Vagina (tissue), 2 donors: ENCODE results near the gene CACNA2D4. TPM values are rescaled to one million over a fixed set of nuclear protein-coding genes. Genes with fewer than 3 reads are reported as not detected.

Experiments
- DNase-seq, 2 donors: peaks; one replicate each; pipeline ENCODE4 v3.0.0-alpha.2; 2017; ENCODE audit errors: extremely low spot score in 2 of 2
- H3K27ac ChIP-seq: fragments of 200-600 bp; sonication (generic); one replicate; pipeline ENCODE4 v1.5.1; 2019
- H3K27me3 ChIP-seq: fragments of 200-600 bp; sonication (generic); one replicate; pipeline ENCODE4 v1.5.1; 2019
- H3K36me3 ChIP-seq, 2 donors: fragments of 200-600 bp; sonication (generic); one replicate each; pipeline ENCODE4 v1.5.1; 2017 to 2019
- H3K4me1 ChIP-seq: fragments of 200-600 bp; sonication (generic); one replicate; pipeline ENCODE4 v1.5.1; 2019
- H3K4me3 ChIP-seq, 2 donors: fragments of 200-600 bp; sonication (generic); 1 replicate in 1 of 2; 2 replicates in 1 of 2; pipeline ENCODE4 v1.5.1; 2016 to 2019
- H3K9me3 ChIP-seq: fragments of 200-600 bp; sonication (generic); one replicate; pipeline ENCODE4 v1.5.1; 2019
- CTCF ChIP-seq, 3 experiments: fragments of 450-650 bp in 2 of 3; fragments of 200-600 bp in 1 of 3; sonication (generic) in 1 of 3; IDR thresholded peaks; one replicate each; pipeline ENCODE4 v1.5.1; 2017 to 2019; ENCODE audit warnings: antibody characterized with exemption in 3 of 3, mild to moderate bottlenecking in 2 of 3, moderate library complexity in 2 of 3
- POLR2A ChIP-seq, 2 donors: fragments of 450-650 bp; IDR thresholded peaks; one replicate each; pipeline ENCODE4 v1.6.1; 2017; ENCODE audit warnings: antibody characterized with exemption in 2 of 2, mild to moderate bottlenecking in 2 of 2, moderate library complexity in 2 of 2
- POLR2AphosphoS5 ChIP-seq, 2 donors: sonication (generic); formaldehyde crosslinking; IDR thresholded peaks; one replicate each; pipeline ENCODE4 v1.9.0; 2017; ENCODE audit warnings: antibody characterized with exemption in 2 of 2, mild to moderate bottlenecking in 2 of 2, low read depth in 1 of 2; ENCODE audit not compliant: insufficient read depth in 1 of 2
- intact Hi-C: fragments of 100-400 bp; cut with DNase I; formaldehyde crosslinking; loops from one replicate; pipeline ENCODE4 v1.15.1; 2023
- total RNA-seq: library from RNA; depleted of rRNA; stranded (reverse); fragments of >200 nt; gene quantifications from one replicate; pipeline ENCODE4 v1.2.3, GENCODE V29; 2016

The CACNA2D4 gene
- total RNA-seq, 1 donor from 2014 or later = 2.2 TPM

- no peak overlapping the region for H3K4me3 ChIP-seq
- intact Hi-C loops = no loop called here
- no peak overlapping the region for H3K27ac ChIP-seq
- peak; percentile 69 to 87 for DNase-seq
- no peaks in the 10 kb centered on the region for H3K9me3 ChIP-seq
- no peak for TF ChIP-seq CTCF (IDR thresholded peaks at IDR 0.05)
- no peak for TF ChIP-seq POLR2AphosphoS5 (IDR thresholded peaks at IDR 0.05; ENCODE audit: insufficient read depth in 1 of 2, low read depth in 1 of 2)
- no peak for TF ChIP-seq POLR2A (IDR thresholded peaks at IDR 0.05)
- H3K27me3 ChIP-seq = no peaks in the 10 kb centered on the region
- H3K4me1 ChIP-seq = no peaks in the 10 kb centered on the region
- no peaks in the 10 kb centered on the region for H3K36me3 ChIP-seq
These were observed 3.7 kb upstream of the CACNA2D4 start for GRCh38 chr12:1922075-1922709.

- Histone ChIP-seq H3K36me3 (no peaks in the 10 kb centered on the region), H3K27me3 (no peaks in the 10 kb centered on the region), H3K4me1 (no peaks in the 10 kb centered on the region), H3K4me3 (no peak overlapping the region), H3K9me3 (no peaks in the 10 kb centered on the region), H3K27ac (no peak overlapping the region)
- intact Hi-C loops = no loop called here
- peak in 1 of 2 donors; percentile 64 for DNase-seq
- TF ChIP-seq POLR2A (IDR thresholded peaks at IDR 0.05) (no peak), POLR2AphosphoS5 (IDR thresholded peaks at IDR 0.05; ENCODE audit: insufficient read depth in 1 of 2, low read depth in 1 of 2) (no peak), CTCF (IDR thresholded peaks at IDR 0.05) (no peak)
These were observed 2.5 kb upstream of the CACNA2D4 start for GRCh38 chr12:1920971-1921370.

- intact Hi-C loops = no loop called here
- H3K27me3 ChIP-seq = no peaks in the 10 kb centered on the region
- no peak for TF ChIP-seq POLR2AphosphoS5 (IDR thresholded peaks at IDR 0.05; ENCODE audit: insufficient read depth in 1 of 2, low read depth in 1 of 2)
- TF ChIP-seq POLR2A (IDR thresholded peaks at IDR 0.05) = no peak
- no peak for TF ChIP-seq CTCF (IDR thresholded peaks at IDR 0.05)
- no peak overlapping the region for H3K4me3 ChIP-seq
- H3K36me3 ChIP-seq = no peaks in the 10 kb centered on the region
- no peak for DNase-seq
- no peak overlapping the region for H3K27ac ChIP-seq
- H3K9me3 ChIP-seq = no peaks in the 10 kb centered on the region
- H3K4me1 ChIP-seq = no peaks in the 10 kb centered on the region
These were observed 2.0 kb upstream of the CACNA2D4 start for GRCh38 chr12:1920436-1920835.

- no peaks in the 10 kb centered on the region for H3K9me3 ChIP-seq
- no peaks in the 10 kb centered on the region for H3K36me3 ChIP-seq
- H3K27ac ChIP-seq = no peak overlapping the region
- no peak for TF ChIP-seq POLR2A (IDR thresholded peaks at IDR 0.05)
- no peak for TF ChIP-seq CTCF (IDR thresholded peaks at IDR 0.05)
- TF ChIP-seq POLR2AphosphoS5 (IDR thresholded peaks at IDR 0.05; ENCODE audit: insufficient read depth in 1 of 2, low read depth in 1 of 2) = no peak
- H3K4me1 ChIP-seq = no peaks in the 10 kb centered on the region
- no peaks in the 10 kb centered on the region for H3K27me3 ChIP-seq
- H3K4me3 ChIP-seq = no peak overlapping the region
- intact Hi-C loops = no loop called here
- DNase-seq = no peak
These were observed 1.3 kb upstream of the CACNA2D4 start for GRCh38 chr12:1919763-1920162.

- peak; percentile 52 to 65 for DNase-seq
- no peaks in the 10 kb centered on the region for H3K36me3 ChIP-seq
- no peaks in the 10 kb centered on the region for H3K4me1 ChIP-seq
- H3K27ac ChIP-seq = no peak overlapping the region
- H3K9me3 ChIP-seq = no peaks in the 10 kb centered on the region
- TF ChIP-seq POLR2AphosphoS5 (IDR thresholded peaks at IDR 0.05; ENCODE audit: insufficient read depth in 1 of 2, low read depth in 1 of 2) = no peak
- no peak for TF ChIP-seq CTCF (IDR thresholded peaks at IDR 0.05)
- no peak overlapping the region for H3K4me3 ChIP-seq
- no peaks in the 10 kb centered on the region for H3K27me3 ChIP-seq
- intact Hi-C loops = no loop called here
These were observed 832 bp upstream of the CACNA2D4 start for GRCh38 chr12:1919284-1919683.
